Mesodermal cell (in vitro differentiated cells): ENCODE results near the gene RELL1.
A peak's percentile ranks its signal among the peaks of the same experiment; 100 is the strongest.

ENCODE experiments used
- H3K27ac ChIP-seq: 2 replicates; pipeline ENCODE4 v1.7.0; 2013; ENCODE audit warnings: mild to moderate bottlenecking, low read depth, low read length, moderate library complexity; ENCODE audit not compliant: severe bottlenecking
- H3K36me3 ChIP-seq: 2 replicates; pipeline ENCODE4 v1.7.1; 2013; ENCODE audit warnings: mild to moderate bottlenecking, low read length, moderate library complexity; ENCODE audit not compliant: control insufficient read depth, insufficient read depth
- H3K4me1 ChIP-seq: one replicate; pipeline ENCODE4 v1.7.1; 2013; ENCODE audit warnings: mild to moderate bottlenecking, low read length; ENCODE audit not compliant: insufficient read depth, control insufficient read depth, poor library complexity, severe bottlenecking
- H3K4me3 ChIP-seq: 2 replicates; pipeline ENCODE4 v1.7.0; 2013; ENCODE audit warnings: low read length, control low read depth, mild to moderate bottlenecking; ENCODE audit not compliant: insufficient read depth, poor library complexity, severe bottlenecking; ENCODE audit errors: extremely low read depth
- H3K9me3 ChIP-seq: 2 replicates; pipeline ENCODE4 v1.7.1; 2013; ENCODE audit warnings: mild to moderate bottlenecking, low read length, moderate library complexity; ENCODE audit not compliant: control insufficient read depth
- WGBS, 2 experiments: methylation state at CpG; one replicate each; pipeline ENCODE4 v1.1.5; 2013; ENCODE audit warnings: missing lambda C conversion rate in 2 of 2; ENCODE audit not compliant: insufficient coverage in 2 of 2; 5-methylcytosine and 5-hydroxymethylcytosine counted together

The RELL1 gene

DNA sequence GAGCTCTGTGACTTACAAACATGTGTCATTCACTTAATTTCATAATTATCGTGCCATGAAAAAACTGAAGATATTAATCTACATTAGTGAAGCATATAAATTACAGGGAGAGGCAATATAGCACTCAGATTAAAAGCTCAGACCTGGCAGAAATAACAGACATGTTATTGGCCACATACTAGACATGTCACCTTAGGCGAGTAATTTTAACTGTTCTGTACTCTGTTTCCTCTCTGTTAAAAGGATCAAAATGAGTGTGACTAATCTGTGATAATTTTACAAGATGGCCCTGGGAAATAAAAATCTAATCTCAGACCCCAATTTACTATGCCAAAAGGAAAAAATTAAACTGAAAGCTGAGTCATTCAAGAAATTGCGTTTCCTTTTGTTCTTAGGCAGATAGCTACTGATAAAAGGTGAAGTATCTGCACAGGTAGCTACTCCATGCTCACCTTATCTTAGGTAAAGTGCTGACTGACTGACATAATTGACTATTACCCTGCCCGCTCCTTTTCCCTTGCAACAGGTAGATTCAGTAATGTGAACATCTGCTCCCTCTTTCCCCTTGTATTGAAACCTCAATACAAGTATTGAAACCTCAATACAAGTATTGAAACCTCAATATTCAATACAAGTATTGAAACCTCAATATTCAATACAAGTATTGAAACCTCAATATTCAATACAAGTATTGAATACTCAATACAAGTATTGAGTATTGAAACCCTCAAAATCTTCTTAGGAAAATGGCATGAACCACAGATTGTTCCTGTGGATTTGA, 33.2 kb downstream of the RELL1 start:
- peaks cover 21% of the 10 kb centered on the region for H3K9me3 ChIP-seq
- 100% methylated on average over 1 to 2 of the region's 4 CpGs for WGBS, 2 experiments
- peaks cover 8% of the 10 kb centered on the region for H3K4me1 ChIP-seq
- H3K36me3 ChIP-seq, result peaks cover 14% of the 10 kb centered on the region
- no peak overlapping the region for H3K27ac ChIP-seq
- no peak overlapping the region for H3K4me3 ChIP-seq

DNA sequence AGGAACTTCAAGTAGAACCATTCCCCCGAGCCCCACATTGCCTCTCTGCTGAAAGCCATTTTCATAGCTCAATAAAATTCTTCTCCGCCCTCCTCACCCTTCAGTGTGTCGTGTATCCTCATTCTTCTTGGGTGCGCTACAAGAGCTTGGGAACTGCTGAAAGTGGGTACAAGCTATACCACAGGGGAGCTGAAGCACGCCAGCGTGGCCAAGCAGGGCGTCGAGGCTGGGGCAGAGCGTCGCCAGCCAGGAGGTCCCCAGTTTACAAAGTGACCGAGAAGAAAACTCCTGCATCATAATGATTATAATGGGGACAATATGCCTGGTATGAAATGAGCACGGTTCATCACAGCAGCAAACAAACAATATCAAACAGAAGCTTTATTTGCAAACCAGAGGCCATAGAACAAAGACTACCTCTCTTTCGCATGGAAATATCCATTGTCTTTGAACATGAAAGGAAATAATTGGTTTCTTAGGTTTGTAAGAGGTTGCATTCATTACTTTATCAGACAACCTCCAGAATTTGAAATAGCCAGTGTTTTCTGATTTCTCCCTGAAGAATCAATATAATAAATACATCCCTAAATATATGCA, 34.3 kb downstream of the RELL1 start:
- Histone ChIP-seq H3K4me3 (no peak overlapping the region), H3K27ac (no peak overlapping the region), H3K9me3 (peaks cover 15% of the 10 kb centered on the region), H3K36me3 (peaks cover 17% of the 10 kb centered on the region), H3K4me1 (peaks cover 11% of the 10 kb centered on the region)
- 93 to 95% methylated on average over 3 to 6 of the region's 13 CpGs for WGBS, 2 experiments

- no peak overlapping the region for H3K4me3 ChIP-seq
- H3K4me1 ChIP-seq, result peaks cover 11% of the 10 kb centered on the region
- peaks cover 27% of the 10 kb centered on the region for H3K36me3 ChIP-seq
- WGBS, 2 experiments, result 97 to 100% methylated on average over 2 to 4 of the region's 5 CpGs
- H3K27ac ChIP-seq, result no peak overlapping the region
- peaks cover 3% of the 10 kb centered on the region for H3K9me3 ChIP-seq
These were observed 35.7 kb downstream of the RELL1 start for GRCh38 chr4:37650481-37650880.

DNA sequence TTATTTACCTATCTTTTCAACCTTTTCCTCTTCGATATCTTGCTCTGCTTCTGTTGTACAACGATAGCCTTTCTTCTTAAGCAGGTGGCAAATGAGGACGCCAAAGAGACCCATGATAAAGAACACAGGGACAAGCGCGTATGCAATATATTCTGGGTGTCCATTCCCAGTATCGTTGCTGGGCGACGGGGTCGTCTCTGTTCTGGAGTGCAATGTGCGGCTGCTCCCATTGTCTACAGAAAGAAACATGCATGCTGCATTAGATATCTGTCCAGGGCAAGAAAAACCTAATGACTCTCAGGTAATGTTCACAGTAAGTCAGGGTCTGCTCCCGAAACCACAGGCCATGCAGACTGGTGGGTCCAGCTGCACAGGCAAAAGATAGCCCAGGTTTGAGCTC, 36.9 kb downstream of the RELL1 start:
- Histone ChIP-seq H3K9me3 (no peaks in the 10 kb centered on the region), H3K4me3 (no peak overlapping the region), H3K36me3 (peaks cover 24% of the 10 kb centered on the region), H3K27ac (peak overlapping the region; percentile 6), H3K4me1 (peaks cover 11% of the 10 kb centered on the region)
- WGBS, 2 experiments, result 89 to 92% methylated on average over 11 of the region's 11 CpGs

GRCh38 chr4:37648084-37648817, 37.9 kb downstream of the RELL1 start:
- Histone ChIP-seq H3K36me3 (peaks cover 23% of the 10 kb centered on the region), H3K4me3 (no peak overlapping the region), H3K9me3 (no peaks in the 10 kb centered on the region), H3K4me1 (peaks cover 11% of the 10 kb centered on the region), H3K27ac (peak overlapping the region; percentile 74)
- WGBS, 2 experiments, result 89 to 90% methylated on average over 4 to 5 of the region's 8 CpGs

DNA sequence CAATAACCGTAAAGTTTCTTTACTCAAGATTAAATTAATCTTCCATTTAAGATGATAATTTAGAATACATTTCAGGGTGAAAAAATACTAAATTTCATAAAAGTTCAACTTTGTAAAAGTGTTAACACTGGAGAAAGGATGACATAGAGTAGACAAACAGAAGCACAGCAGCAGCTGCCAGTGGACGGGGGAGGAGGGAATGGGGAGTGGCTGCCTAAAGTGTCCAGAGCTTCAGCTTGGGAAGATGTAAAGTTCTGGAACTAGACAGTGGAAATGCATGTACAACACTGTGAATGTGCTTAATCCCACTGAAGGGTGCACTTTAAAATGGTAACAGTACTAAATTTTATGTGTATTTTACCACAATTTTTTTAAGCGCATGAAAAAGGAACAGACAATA, 39.9 kb downstream of the RELL1 start:
- WGBS, 2 experiments, result 29 to 41% methylated on average over 1 of the region's 3 CpGs
- Histone ChIP-seq H3K4me3 (no peak overlapping the region), H3K9me3 (no peaks in the 10 kb centered on the region), H3K27ac (no peak overlapping the region), H3K36me3 (peaks cover 23% of the 10 kb centered on the region), H3K4me1 (peaks cover 11% of the 10 kb centered on the region)

GRCh38 chr4:37645736-37646135, 40.4 kb downstream of the RELL1 start:
- WGBS, 2 experiments, result 70 to 79% methylated on average over 2 of the region's 4 CpGs
- Histone ChIP-seq H3K4me3 (no peak overlapping the region), H3K36me3 (peaks cover 23% of the 10 kb centered on the region), H3K4me1 (peaks cover 11% of the 10 kb centered on the region), H3K9me3 (no peaks in the 10 kb centered on the region), H3K27ac (no peak overlapping the region)

DNA sequence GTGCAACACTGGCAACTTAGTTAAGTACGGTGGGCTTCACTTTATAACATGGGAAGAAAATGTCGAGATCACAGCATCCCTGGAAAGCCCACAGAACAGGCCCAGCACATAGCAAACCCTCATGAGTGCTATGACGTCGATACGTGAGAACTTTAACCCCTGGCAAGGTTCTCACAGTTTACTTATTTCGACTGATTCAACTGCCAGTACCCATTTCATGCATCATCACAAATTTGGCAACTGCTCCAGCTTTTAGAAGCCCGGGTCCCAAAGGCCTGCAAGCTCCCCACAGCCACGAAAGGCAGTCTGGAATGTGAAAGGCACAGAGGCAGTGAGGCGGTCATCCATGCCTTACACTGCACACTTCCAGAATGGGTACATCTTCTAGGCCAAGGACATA, 41.2 kb downstream of the RELL1 start:
- H3K4me1 ChIP-seq, result peaks cover 11% of the 10 kb centered on the region
- 86 to 97% methylated on average over 7 to 9 of the region's 9 CpGs for WGBS, 2 experiments

GRCh38 chr4:37641886-37642849, 44.0 kb downstream of the RELL1 start:
- no peaks in the 10 kb centered on the region for H3K4me1 ChIP-seq
- H3K9me3 ChIP-seq, result no peaks in the 10 kb centered on the region
- peaks cover 29% of the 10 kb centered on the region for H3K36me3 ChIP-seq
- H3K27ac ChIP-seq, result no peak overlapping the region
- whole genome bisulfite sequencing, 2 experiments, result 86 to 90% methylated on average over 7 to 9 of the region's 11 CpGs
- no peak overlapping the region for H3K4me3 ChIP-seq

More for the DNA sequence above, 41.2 kb downstream of the RELL1 start:
- no peaks in the 10 kb centered on the region for H3K9me3 ChIP-seq
- H3K36me3 ChIP-seq, result peaks cover 23% of the 10 kb centered on the region
- no peak overlapping the region for H3K4me3 ChIP-seq
- H3K27ac ChIP-seq, result no peak overlapping the region

GRCh38 chr4:37641352-37641751, 44.8 kb downstream of the RELL1 start:
- H3K4me1 ChIP-seq, result no peaks in the 10 kb centered on the region
- 83 to 100% methylated on average over 1 to 2 of the region's 3 CpGs for WGBS, 2 experiments
- no peak overlapping the region for H3K27ac ChIP-seq
- no peaks in the 10 kb centered on the region for H3K9me3 ChIP-seq
- H3K36me3 ChIP-seq, result peaks cover 27% of the 10 kb centered on the region
- H3K4me3 ChIP-seq, result no peak overlapping the region
